Right atrium auricular region (tissue), 2 donors: ENCODE data around the gene SOX8. TPM values are rescaled to one million over a fixed set of nuclear protein-coding genes. Genes with fewer than 3 reads are reported as not detected.
A peak's percentile ranks its signal among the peaks of the same experiment; 100 is the strongest.

ENCODE experiments used
- DNase-seq: peaks from one replicate; pipeline ENCODE4 v3.0.0-alpha.2; 2019; ENCODE audit warnings: low spot score
- H3K27ac ChIP-seq, 2 donors: fragments of 200-600 bp; sonication (generic); 1 replicate in 1 of 2; 2 replicates in 1 of 2; pipeline ENCODE4 v1.5.1; 2016 to 2019
- H3K27me3 ChIP-seq, 2 donors: fragments of 200-600 bp; sonication (generic); one replicate each; pipeline versions ENCODE4 v1.5.1 to v1.6.0; 2017 to 2019
- H3K36me3 ChIP-seq: fragments of 200-600 bp; sonication (generic); one replicate; pipeline ENCODE4 v1.5.1; 2016
- H3K4me1 ChIP-seq, 2 donors: fragments of 200-600 bp; sonication (generic); one replicate each; pipeline versions ENCODE4 v1.5.1 to v1.6.0; 2017 to 2019
- H3K4me3 ChIP-seq, 2 donors: fragments of 200-600 bp; sonication (generic); 1 replicate in 1 of 2; 2 replicates in 1 of 2; pipeline ENCODE4 v1.5.1; 2017 to 2019; ENCODE audit warnings: mild to moderate bottlenecking in 1 of 2, moderate library complexity in 1 of 2
- H3K9me3 ChIP-seq, 2 donors: fragments of 200-600 bp; sonication (generic); one replicate each; pipeline ENCODE4 v1.5.1; 2019
- CTCF ChIP-seq, 2 donors: fragments of 200-600 bp; sonication (generic); IDR thresholded peaks; one replicate each; pipeline ENCODE4 v1.5.1; 2019; ENCODE audit warnings: antibody characterized with exemption in 2 of 2
- total RNA-seq, 2 donors: library from RNA; depleted of rRNA; stranded (reverse); fragments of >200 nt; gene quantifications; one replicate each; pipeline ENCODE4 v1.1.0, GENCODE V29; 2016

Gene SOX8
- total RNA-seq, 2 donors from 2014 or later = 1.0 to 1.6 TPM

GRCh38 chr16:1019231-1020090 is 37.9 kb downstream of the SOX8 start:
- Histone ChIP-seq H3K36me3 (no peaks in the 10 kb centered on the region), H3K4me1 (peaks cover 0 to 5% of the 10 kb centered on the region in 2 donors), H3K27me3 (no peaks in the 10 kb centered on the region), H3K27ac (peak overlapping the region; percentile 69 to 70), H3K9me3 (no peaks in the 10 kb centered on the region), H3K4me3 (peak overlapping the region; percentile 19 to 33)
- TF ChIP-seq CTCF (IDR thresholded peaks at IDR 0.05) = no peak
- peak; percentile 77 for DNase-seq

- TF ChIP-seq CTCF (IDR thresholded peaks at IDR 0.05) = no peak
- Histone ChIP-seq H3K9me3 (no peaks in the 10 kb centered on the region), H3K4me1 (peaks cover 0 to 4% of the 10 kb centered on the region in 2 donors), H3K27ac (peak overlapping the region in 1 of 2 donors; percentile 70), H3K4me3 (peak overlapping the region in 1 of 2 donors; percentile 33), H3K36me3 (no peaks in the 10 kb centered on the region), H3K27me3 (no peaks in the 10 kb centered on the region)
- no peak for DNase-seq
Observed at GRCh38 chr16:1020091-1020399, 38.5 kb downstream of the SOX8 start.

- TF ChIP-seq CTCF (IDR thresholded peaks at IDR 0.05) = no peak
- DNase-seq = no peak
- Histone ChIP-seq H3K27ac (no peak overlapping the region), H3K4me1 (no peaks in the 10 kb centered on the region), H3K27me3 (no peaks in the 10 kb centered on the region), H3K36me3 (no peaks in the 10 kb centered on the region), H3K9me3 (no peaks in the 10 kb centered on the region), H3K4me3 (no peak overlapping the region)
Observed at GRCh38 chr16:1020591-1020990, 39.0 kb downstream of the SOX8 start.

- no peak overlapping the region for H3K27ac ChIP-seq
- no peak for DNase-seq
- no peaks in the 10 kb centered on the region for H3K36me3 ChIP-seq
- no peaks in the 10 kb centered on the region for H3K4me1 ChIP-seq
- no peak for TF ChIP-seq CTCF (IDR thresholded peaks at IDR 0.05)
- no peaks in the 10 kb centered on the region for H3K27me3 ChIP-seq
- no peak overlapping the region for H3K4me3 ChIP-seq
- H3K9me3 ChIP-seq = no peaks in the 10 kb centered on the region
Observed at GRCh38 chr16:1021553-1022160, 40.1 kb downstream of the SOX8 start.

GRCh38 chr16:1022466-1022865 is 40.9 kb downstream of the SOX8 start:
- Histone ChIP-seq H3K4me1 (no peaks in the 10 kb centered on the region), H3K27ac (no peak overlapping the region), H3K9me3 (no peaks in the 10 kb centered on the region), H3K4me3 (no peak overlapping the region), H3K36me3 (no peaks in the 10 kb centered on the region), H3K27me3 (no peaks in the 10 kb centered on the region)
- DNase-seq = no peak
- TF ChIP-seq CTCF (IDR thresholded peaks at IDR 0.05) = no peak
